Thoracic aorta (tissue), 2 donors: ENCODE results near the gene ASF1A. TPM values are rescaled to one million over a fixed set of nuclear protein-coding genes. Genes with fewer than 3 reads are reported as not detected.

Source experiments
- ATAC-seq: fragments of 150-250 bp; one replicate; pipeline ENCODE4 v1.8.0; 2017; ENCODE audit warnings: low read depth; ENCODE audit not compliant: insufficient number of reproducible peaks, low FRiP score
- DNase-seq: peaks from one replicate; pipeline ENCODE4 v3.0.0-alpha.2; 2020; ENCODE audit warnings: low spot score
- H3K27ac ChIP-seq, 2 donors: fragments of 200-600 bp; sonication (generic); 1 replicate in 1 of 2; 2 replicates in 1 of 2; pipeline ENCODE4 v1.5.1; 2016; ENCODE audit warnings: mild to moderate bottlenecking in 2 of 2, moderate library complexity in 2 of 2
- H3K27me3 ChIP-seq: fragments of 200-600 bp; sonication (generic); replicated peaks from 2 replicates; pipeline ENCODE4 v1.6.0; 2016; ENCODE audit warnings: mild to moderate bottlenecking; ENCODE audit not compliant: insufficient read depth
- H3K36me3 ChIP-seq: fragments of 200-600 bp; sonication (generic); one replicate; pipeline ENCODE4 v1.5.1; 2016
- H3K4me1 ChIP-seq, 2 donors: fragments of 200-600 bp; sonication (generic); 1 replicate in 1 of 2; 2 replicates in 1 of 2; pipeline versions ENCODE4 v1.5.1 to v1.6.0; 2016; ENCODE audit warnings: low read depth in 2 of 2, mild to moderate bottlenecking in 1 of 2; ENCODE audit not compliant: control insufficient read depth in 1 of 2
- H3K4me3 ChIP-seq: fragments of 200-600 bp; sonication (generic); 2 replicates; pipeline ENCODE4 v1.5.1; 2016; ENCODE audit warnings: mild to moderate bottlenecking
- H3K9me3 ChIP-seq: fragments of 200-600 bp; sonication (generic); 2 replicates; pipeline ENCODE4 v1.5.1; 2016
- total RNA-seq, 2 donors: library from RNA; depleted of rRNA; stranded (reverse); fragments of >200 nt; gene quantifications; one replicate each; pipeline versions ENCODE4 v1.1.0 to v1.2.3, GENCODE V29; 2016
- TF ChIP-seq, protein P1 (sequence below): fragments of 200-600 bp; sonication (generic); IDR thresholded peaks from one replicate; pipeline ENCODE4 v1.5.1; 2019; ENCODE audit warnings: antibody characterized with exemption

Gene ASF1A
- total RNA-seq, 2 donors from 2014 or later, result 7.7 to 11.1 TPM

DNA sequence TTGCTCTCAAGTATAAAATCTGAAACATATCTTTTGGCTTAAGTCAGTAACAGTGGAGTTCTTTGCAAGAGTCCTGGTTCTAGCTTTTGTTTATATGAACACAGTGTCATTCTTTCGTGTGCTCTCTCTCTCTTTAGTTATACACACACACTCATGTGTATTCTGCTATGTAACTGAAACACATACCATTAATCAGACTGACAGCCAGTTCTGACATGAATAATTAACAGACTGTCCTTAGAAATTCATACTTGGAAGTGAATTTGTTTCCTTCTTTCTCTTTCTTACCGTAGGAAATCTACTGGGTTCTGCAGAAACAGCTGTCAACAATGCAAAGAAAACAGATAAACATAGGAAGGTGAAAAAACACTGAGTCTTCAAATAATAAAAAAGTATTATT, 38.5 kb downstream of the ASF1A start:
- TF ChIP-seq, protein P1, sequence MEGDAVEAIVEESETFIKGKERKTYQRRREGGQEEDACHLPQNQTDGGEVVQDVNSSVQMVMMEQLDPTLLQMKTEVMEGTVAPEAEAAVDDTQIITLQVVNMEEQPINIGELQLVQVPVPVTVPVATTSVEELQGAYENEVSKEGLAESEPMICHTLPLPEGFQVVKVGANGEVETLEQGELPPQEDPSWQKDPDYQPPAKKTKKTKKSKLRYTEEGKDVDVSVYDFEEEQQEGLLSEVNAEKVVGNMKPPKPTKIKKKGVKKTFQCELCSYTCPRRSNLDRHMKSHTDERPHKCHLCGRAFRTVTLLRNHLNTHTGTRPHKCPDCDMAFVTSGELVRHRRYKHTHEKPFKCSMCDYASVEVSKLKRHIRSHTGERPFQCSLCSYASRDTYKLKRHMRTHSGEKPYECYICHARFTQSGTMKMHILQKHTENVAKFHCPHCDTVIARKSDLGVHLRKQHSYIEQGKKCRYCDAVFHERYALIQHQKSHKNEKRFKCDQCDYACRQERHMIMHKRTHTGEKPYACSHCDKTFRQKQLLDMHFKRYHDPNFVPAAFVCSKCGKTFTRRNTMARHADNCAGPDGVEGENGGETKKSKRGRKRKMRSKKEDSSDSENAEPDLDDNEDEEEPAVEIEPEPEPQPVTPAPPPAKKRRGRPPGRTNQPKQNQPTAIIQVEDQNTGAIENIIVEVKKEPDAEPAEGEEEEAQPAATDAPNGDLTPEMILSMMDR, result no peak
- H3K4me1 ChIP-seq, result peaks cover 0 to 4% of the 10 kb centered on the region in 2 donors
- H3K9me3 ChIP-seq, result no peaks in the 10 kb centered on the region
- no peak for DNase-seq
- ATAC-seq, result no peak
- no peaks in the 10 kb centered on the region for H3K36me3 ChIP-seq
- no peaks in the 10 kb centered on the region for H3K27me3 ChIP-seq
- no peak overlapping the region for H3K4me3 ChIP-seq
- no peak overlapping the region for H3K27ac ChIP-seq

DNA sequence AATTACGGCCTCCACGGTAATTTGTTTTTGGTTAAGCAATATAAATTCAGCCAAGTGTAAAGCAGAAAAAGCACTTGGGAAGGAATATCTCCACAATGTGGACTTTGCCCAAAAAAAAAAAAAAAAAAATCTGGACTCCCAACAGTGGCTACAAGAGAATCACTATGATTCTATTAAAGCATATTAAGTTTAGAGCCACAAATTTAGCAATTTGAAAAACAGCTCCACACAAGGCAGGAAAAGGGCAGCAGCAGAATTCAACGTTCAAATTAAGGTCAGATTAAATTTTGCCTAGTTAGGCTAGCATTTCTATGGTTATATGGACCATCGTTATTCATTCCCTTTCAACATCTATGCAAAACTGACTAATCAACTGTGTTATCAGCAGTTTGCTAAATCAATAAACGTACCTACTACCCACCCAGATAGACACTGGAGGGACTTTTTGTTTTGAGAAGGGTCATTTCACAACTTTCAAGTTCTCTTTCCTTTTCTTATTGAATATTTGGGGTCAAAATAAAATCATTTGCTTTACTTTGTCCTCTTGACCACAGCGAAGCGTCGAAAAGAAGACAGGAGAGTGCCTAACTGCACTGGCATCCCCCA, 40.0 kb downstream of the ASF1A start:
- H3K36me3 ChIP-seq, result no peaks in the 10 kb centered on the region
- H3K27me3 ChIP-seq, result no peaks in the 10 kb centered on the region
- peak overlapping the region in 1 of 2 donors; percentile 94 for H3K27ac ChIP-seq
- no peak for ATAC-seq
- TF ChIP-seq, protein P1, result no peak
- H3K4me3 ChIP-seq, result peak overlapping the region; percentile 93
- peaks cover 0 to 4% of the 10 kb centered on the region in 2 donors for H3K4me1 ChIP-seq
- no peaks in the 10 kb centered on the region for H3K9me3 ChIP-seq
- DNase-seq, result no peak

DNA sequence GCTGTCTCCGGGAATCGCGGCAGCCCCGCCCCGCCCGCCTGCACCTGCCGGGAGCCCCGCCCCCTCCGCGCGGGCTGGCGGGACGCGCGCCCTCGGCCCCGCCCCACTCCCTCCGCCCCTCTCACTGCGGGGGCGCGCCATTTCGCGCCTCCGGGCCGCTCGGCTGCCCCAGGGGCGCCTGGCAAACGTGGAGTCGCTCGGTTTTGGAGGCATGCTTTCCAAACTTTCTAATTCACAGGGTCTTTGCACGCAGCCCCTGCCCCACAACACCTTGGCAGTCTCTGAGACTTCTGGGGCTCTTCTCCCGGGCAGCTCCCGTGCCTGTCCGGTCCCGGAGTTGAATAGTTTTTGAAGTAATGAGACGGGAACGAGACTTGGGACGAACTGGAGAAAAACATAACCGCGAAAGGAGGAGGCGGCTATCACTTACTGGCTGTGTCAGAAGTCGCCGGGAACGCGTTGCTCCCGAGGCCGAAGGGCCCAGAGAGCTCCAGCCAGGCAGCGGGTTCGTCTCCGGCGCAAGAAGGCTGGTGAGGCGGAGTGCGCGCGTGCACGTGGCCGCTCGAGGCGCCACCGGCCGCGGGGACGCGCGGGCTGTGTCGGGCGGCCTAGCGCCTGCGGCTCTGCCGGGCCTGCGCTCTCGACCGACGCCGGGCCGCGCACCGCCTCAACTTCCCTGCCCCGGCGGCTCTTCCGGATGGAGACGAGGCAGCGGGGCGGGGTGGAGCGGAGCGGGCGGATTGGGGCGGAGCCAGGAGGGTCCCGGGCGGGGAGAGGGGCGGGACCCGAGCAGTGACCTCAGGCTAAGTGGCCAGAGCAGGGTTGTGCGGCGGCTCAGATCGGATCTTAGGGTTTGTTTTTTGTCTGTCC, 40.7 kb downstream of the ASF1A start, which contains the start of gene MCM9:
Gene MCM9 (minus strand): TSS at position 699 of the 870 bp plus-strand sequence. CDS start 3,436 bp downstream, outside the sequence.
- ATAC-seq (peak; percentile 93), DNase-seq (peak; percentile 55)
- TF ChIP-seq, protein P1, result no peak
- H3K4me1 ChIP-seq, result peaks cover 0 to 4% of the 10 kb centered on the region in 2 donors
- H3K27ac ChIP-seq, result peak within 1 kb of the TSS; percentile 94 to 96
- H3K9me3 ChIP-seq, result no peaks in the 10 kb centered on the region
- no peaks in the 10 kb centered on the region for H3K27me3 ChIP-seq
- peak within 1 kb of the TSS; percentile 93 for H3K4me3 ChIP-seq
- no peaks in the 10 kb centered on the region for H3K36me3 ChIP-seq

DNA sequence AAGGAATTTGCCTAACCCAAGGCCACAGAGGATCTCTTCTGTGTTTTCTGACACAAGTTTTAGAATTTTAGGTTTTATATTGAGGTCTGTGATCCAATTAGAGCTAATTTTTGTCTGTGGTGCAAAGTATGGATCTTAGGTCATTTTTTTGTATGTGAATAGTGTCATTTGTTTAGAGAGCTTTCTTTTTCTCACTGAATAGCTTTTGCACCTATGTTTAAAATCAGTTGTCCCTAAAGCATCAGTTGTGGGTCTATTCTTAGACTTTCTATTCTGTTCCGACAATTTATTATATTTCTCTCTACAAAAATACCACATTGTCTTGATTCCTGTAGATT, 41.3 kb downstream of the ASF1A start:
- no peak for DNase-seq
- Histone ChIP-seq H3K4me1 (peaks cover 0 to 4% of the 10 kb centered on the region in 2 donors), H3K27ac (peak overlapping the region; percentile 94 to 96), H3K27me3 (no peaks in the 10 kb centered on the region), H3K4me3 (peak overlapping the region; percentile 93), H3K9me3 (no peaks in the 10 kb centered on the region), H3K36me3 (no peaks in the 10 kb centered on the region)
- TF ChIP-seq, protein P1, result no peak
- ATAC-seq, result no peak

DNA sequence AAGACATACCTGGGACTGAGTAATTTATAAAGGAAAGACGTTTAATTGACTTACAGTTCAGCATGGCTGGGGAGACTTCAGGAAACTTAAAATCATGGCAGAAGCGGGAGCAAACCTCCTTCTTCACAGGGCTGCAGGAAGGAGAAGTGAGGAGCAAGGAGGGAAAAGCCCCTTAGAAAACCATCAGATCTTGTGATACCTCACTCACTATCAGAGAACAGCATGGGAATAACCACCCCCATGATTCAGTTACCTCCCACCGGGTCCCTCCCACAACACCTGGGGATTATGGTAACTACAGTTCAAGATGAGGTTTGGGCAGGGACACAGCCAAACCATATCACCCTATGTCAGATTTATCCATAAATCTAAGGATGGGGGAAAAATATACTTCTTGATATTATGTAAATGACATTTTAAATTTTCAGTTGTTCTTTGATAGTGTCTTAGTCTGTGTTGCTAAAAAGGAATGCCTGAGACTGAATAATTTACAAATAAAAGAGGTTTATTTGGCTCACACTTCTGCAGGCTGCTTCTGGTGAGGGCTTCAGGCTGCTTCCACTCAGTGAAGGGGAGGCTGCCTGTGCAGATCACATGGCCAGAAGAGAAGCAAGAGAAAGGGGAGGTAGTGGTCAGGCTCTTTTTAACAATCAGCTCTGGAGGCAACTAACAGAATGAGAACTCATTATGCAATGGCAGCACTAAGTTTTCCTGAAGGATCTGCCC, 42.2 kb downstream of the ASF1A start:
- Histone ChIP-seq H3K4me1 (peaks cover 0 to 4% of the 10 kb centered on the region in 2 donors), H3K27me3 (no peaks in the 10 kb centered on the region), H3K27ac (no peak overlapping the region), H3K9me3 (no peaks in the 10 kb centered on the region), H3K36me3 (no peaks in the 10 kb centered on the region), H3K4me3 (no peak overlapping the region)
- no peak for DNase-seq
- no peak for ATAC-seq
- TF ChIP-seq, protein P1, result no peak
